Fibroblast of lung (primary cell): ENCODE data around the gene IL16. TPM values are rescaled to one million over a fixed set of nuclear protein-coding genes. Genes with fewer than 3 reads are reported as not detected.

ENCODE experiments used
- DNase-seq, 2 donors: peaks; one replicate each; pipeline versions ENCODE4 v3.0.0 to v3.0.0-alpha.2; 2010; ENCODE audit warnings: low read depth in 2 of 2
- H2AFZ ChIP-seq: 2 replicates; pipeline ENCODE4 v1.5.1; 2012; ENCODE audit warnings: low read length, control low read depth, inconsistent platforms
- H3K27ac ChIP-seq: 2 replicates; pipeline ENCODE4 v1.5.1; 2011; ENCODE audit warnings: low read length, control low read depth; ENCODE audit not compliant: insufficient read depth
- H3K27me3 ChIP-seq: 2 replicates; pipeline ENCODE4 v1.5.1; 2011; ENCODE audit warnings: mild to moderate bottlenecking, low read length; ENCODE audit not compliant: control insufficient read depth, insufficient read depth
- H3K36me3 ChIP-seq: 2 replicates; pipeline ENCODE4 v1.5.1; 2011; ENCODE audit warnings: low read length; ENCODE audit not compliant: control insufficient read depth, insufficient read depth
- H3K4me1 ChIP-seq: 2 replicates; pipeline ENCODE4 v1.5.1; 2011; ENCODE audit warnings: low read length; ENCODE audit not compliant: control insufficient read depth, insufficient read depth; ENCODE audit errors: extremely low read depth
- H3K4me2 ChIP-seq: 2 replicates; pipeline ENCODE4 v1.5.1; 2011; ENCODE audit warnings: low read length, control low read depth; ENCODE audit not compliant: insufficient read depth; ENCODE audit errors: extremely low read depth
- H3K4me3 ChIP-seq, 4 experiments: fragments of 200-600 bp in 1 of 4; sonication (generic) in 1 of 4; replicated peaks in 1 of 4; 2 replicates each; pipeline ENCODE4 v1.5.1; 2011 to 2016; ENCODE audit warnings: low read length in 4 of 4, low read depth in 3 of 4, mild to moderate bottlenecking in 3 of 4, control low read depth in 2 of 4, inconsistent platforms in 1 of 4, mixed read lengths in 1 of 4; ENCODE audit not compliant: insufficient read depth in 1 of 4; ENCODE audit errors: control extremely low read depth in 1 of 4
- H3K79me2 ChIP-seq: 2 replicates; pipeline ENCODE4 v1.5.1; 2012; ENCODE audit warnings: mild to moderate bottlenecking, low read length, inconsistent platforms; ENCODE audit not compliant: control insufficient read depth, insufficient read depth
- H3K9ac ChIP-seq: 2 replicates; pipeline ENCODE4 v1.5.1; 2011; ENCODE audit warnings: mild to moderate bottlenecking, low read length, control low read depth; ENCODE audit not compliant: insufficient read depth
- H3K9me3 ChIP-seq: 2 replicates; pipeline ENCODE4 v1.5.1; 2012; ENCODE audit warnings: low read depth, low read length; ENCODE audit not compliant: control insufficient read depth, insufficient read depth
- H4K20me1 ChIP-seq: 2 replicates; pipeline ENCODE4 v1.5.1; 2011; ENCODE audit warnings: low read length; ENCODE audit not compliant: control insufficient read depth, insufficient read depth; ENCODE audit errors: extremely low read depth
- CTCF ChIP-seq, 2 donors: IDR thresholded peaks in 1 of 2; conservative IDR thresholded peaks in 1 of 2; 1 replicate in 1 of 2; 2 replicates in 1 of 2; pipeline ENCODE4 v1.5.1; 2011 to 2012; ENCODE audit warnings: low read length in 2 of 2, control low read depth in 1 of 2, inconsistent platforms in 1 of 2, low read depth in 1 of 2, mild to moderate bottlenecking in 1 of 2
- EZH2 ChIP-seq: IDR thresholded peaks from 2 replicates; pipeline ENCODE4 v1.5.1; 2012; ENCODE audit warnings: low read length, control low read depth, mild to moderate bottlenecking; ENCODE audit errors: missing control alignments
- polyA plus RNA-seq, 2 donors: library from polyadenylated mRNA; depleted of rRNA in 1 of 2; stranded (reverse) in 1 of 2; unstranded in 1 of 2; fragments of >200 nt; gene quantifications; 2 replicates each; pipeline ENCODE4 v1.2.1, GENCODE V29; 2011 to 2012; ENCODE audit warnings: missing spikeins in 1 of 2
- total RNA-seq: library from RNA; depleted of rRNA; stranded (reverse); fragments of >200 nt; gene quantifications from 2 replicates; pipeline ENCODE4 v1.2.1, GENCODE V29; 2014

The IL16 gene
- total and polyA plus RNA-seq, 2 donors (not counting 1 experiment from before 2014, with no cell fraction given): 0.96 to 5.0 TPM

- Histone ChIP-seq H3K79me2 (no peaks in the 10 kb centered on the region), H4K20me1 (no peaks in the 10 kb centered on the region), H3K4me2 (no peak overlapping the region), H2AFZ (no peak overlapping the region), H3K36me3 (no peaks in the 10 kb centered on the region), H3K9me3 (no peaks in the 10 kb centered on the region), H3K4me1 (peaks cover 2% of the 10 kb centered on the region), H3K9ac (no peak overlapping the region), H3K27ac (no peak overlapping the region), H3K27me3 (peaks cover 2% of the 10 kb centered on the region), H3K4me3 (no peak overlapping the region)
- peak; percentile 87 to 95 for TF ChIP-seq CTCF (conservative IDR thresholded peaks at IDR 0.05 in 1 of 2, IDR thresholded peaks at IDR 0.05 in 1 of 2; ENCODE audit: low read depth in 1 of 2, low read length in 2 of 2)
- TF ChIP-seq EZH2: no peak
- peak; percentile 74 to 89 for DNase-seq
Observed at GRCh38 chr15:81274931-81275707, 78.4 kb downstream of the IL16 start.

GRCh38 chr15:81275711-81276392 lies 79.2 kb downstream of the IL16 start:
- Histone ChIP-seq H3K4me1 (peaks cover 2% of the 10 kb centered on the region), H3K9ac (no peak overlapping the region), H3K36me3 (no peaks in the 10 kb centered on the region), H3K4me3 (no peak overlapping the region), H3K79me2 (no peaks in the 10 kb centered on the region), H3K4me2 (no peak overlapping the region), H2AFZ (no peak overlapping the region), H4K20me1 (no peaks in the 10 kb centered on the region), H3K27me3 (peaks cover 2% of the 10 kb centered on the region), H3K27ac (no peak overlapping the region), H3K9me3 (no peaks in the 10 kb centered on the region)
- TF ChIP-seq EZH2: no peak
- TF ChIP-seq CTCF (conservative IDR thresholded peaks at IDR 0.05 in 1 of 2, IDR thresholded peaks at IDR 0.05 in 1 of 2; ENCODE audit: low read depth in 1 of 2, low read length in 2 of 2): no peak
- peak; percentile 18 to 73 for DNase-seq

DNA sequence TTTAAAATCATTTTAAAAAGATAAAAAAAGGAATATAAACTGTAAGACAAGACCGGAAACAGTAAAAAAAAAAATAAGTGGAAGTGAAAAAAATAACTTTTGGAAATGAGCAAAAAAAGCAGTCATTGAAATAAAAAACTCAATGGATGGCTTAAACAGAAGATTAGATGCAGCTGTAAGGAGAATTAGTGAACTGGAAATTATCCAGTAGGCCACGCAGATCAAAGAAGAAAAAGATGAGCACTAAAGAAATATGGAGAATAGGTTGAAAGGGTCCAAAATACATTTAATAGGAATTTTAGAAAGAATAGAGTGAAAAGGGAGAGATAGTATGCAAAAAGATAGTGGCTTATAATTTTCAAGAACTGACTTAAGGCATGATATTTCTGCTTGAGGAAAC lies 80.3 kb downstream of the IL16 start:
- H3K27ac ChIP-seq: no peak overlapping the region
- TF ChIP-seq EZH2 (no peak), CTCF (conservative IDR thresholded peaks at IDR 0.05 in 1 of 2, IDR thresholded peaks at IDR 0.05 in 1 of 2; ENCODE audit: low read depth in 1 of 2, low read length in 2 of 2) (no peak)
- H3K9me3 ChIP-seq: no peaks in the 10 kb centered on the region
- no peak for DNase-seq
- no peaks in the 10 kb centered on the region for H3K79me2 ChIP-seq
- no peak overlapping the region for H3K4me3 ChIP-seq
- H3K36me3 ChIP-seq: no peaks in the 10 kb centered on the region
- H3K27me3 ChIP-seq: peaks cover under 1% of the 10 kb centered on the region
- no peaks in the 10 kb centered on the region for H4K20me1 ChIP-seq
- H3K4me1 ChIP-seq: peaks cover 2% of the 10 kb centered on the region
- no peak overlapping the region for H3K4me2 ChIP-seq
- no peak overlapping the region for H3K9ac ChIP-seq
- no peak overlapping the region for H2AFZ ChIP-seq
